RCC 7860 (cell line): ENCODE results near the gene FRMD4A.

Experiments
- DNase-seq: peaks from one replicate; pipeline ENCODE4 v3.0.0-alpha.2; 2015; ENCODE audit warnings: low spot score
- FAIRE-seq: peaks from 2 replicates; lab custom pipeline; 2012; peaks lifted over from hg19 to GRCh38; lab: Jason Lieb, UNC

Gene FRMD4A

GRCh38 chr10:14330388-14331061 lies at the start of gene FRMD4A:
Gene FRMD4A (minus strand): TSS chr10:14330924.
- FAIRE-seq (peak; percentile 80), DNase-seq (peak; percentile 47)

- FAIRE-seq (no peak), DNase-seq (no peak)
These were observed 49.0 kb upstream of the FRMD4A start for GRCh38 chr10:14379556-14380280.

- DNase-seq: no peak
These were observed 47.8 kb upstream of the FRMD4A start for GRCh38 chr10:14378387-14378960.

GRCh38 chr10:14377591-14378175 lies 47.0 kb upstream of the FRMD4A start:
- no peak for DNase-seq
- no peak for FAIRE-seq

More at GRCh38 chr10:14378387-14378960, 47.8 kb upstream of the FRMD4A start:
- FAIRE-seq: no peak

DNA sequence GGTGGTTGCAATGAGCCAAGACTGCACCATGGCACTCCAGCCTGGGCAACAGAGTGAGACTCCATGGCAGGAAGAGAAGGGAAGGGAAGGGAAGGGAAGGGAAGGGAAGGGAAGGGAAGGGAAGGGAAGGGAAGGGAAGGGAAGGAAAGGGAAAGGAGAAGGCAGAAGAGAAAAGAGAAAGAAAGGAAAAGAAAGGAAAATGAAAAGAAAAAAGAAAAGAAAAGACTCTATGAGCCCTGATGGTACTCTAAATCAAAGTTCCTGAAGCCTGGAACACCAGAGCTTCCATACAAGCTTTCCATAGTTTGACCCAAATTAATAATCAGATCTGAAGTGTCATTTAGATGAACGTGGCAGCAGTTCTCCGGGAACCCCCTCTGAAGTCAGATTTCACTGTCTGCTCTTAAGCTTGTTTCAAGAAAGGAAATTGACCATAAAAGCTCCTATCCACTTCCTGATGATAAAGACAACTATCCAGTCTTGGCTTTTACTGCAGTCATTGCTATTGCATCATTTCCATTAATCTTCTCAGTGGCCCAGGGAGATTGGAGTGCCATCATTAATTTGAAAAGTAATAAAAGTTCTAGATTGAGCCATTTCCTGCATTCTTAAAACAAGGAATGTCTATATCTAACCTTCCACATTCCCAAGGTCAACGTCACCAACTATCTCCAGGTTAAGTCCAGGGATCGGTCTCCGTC lies 44.2 kb upstream of the FRMD4A start:
- DNase-seq: no peak
- FAIRE-seq: no peak

GRCh38 chr10:14372606-14373005 lies 41.9 kb upstream of the FRMD4A start:
- FAIRE-seq (no peak), DNase-seq (no peak)

GRCh38 chr10:14371581-14371980 lies 40.9 kb upstream of the FRMD4A start:
- DNase-seq (no peak), FAIRE-seq (no peak)

DNA sequence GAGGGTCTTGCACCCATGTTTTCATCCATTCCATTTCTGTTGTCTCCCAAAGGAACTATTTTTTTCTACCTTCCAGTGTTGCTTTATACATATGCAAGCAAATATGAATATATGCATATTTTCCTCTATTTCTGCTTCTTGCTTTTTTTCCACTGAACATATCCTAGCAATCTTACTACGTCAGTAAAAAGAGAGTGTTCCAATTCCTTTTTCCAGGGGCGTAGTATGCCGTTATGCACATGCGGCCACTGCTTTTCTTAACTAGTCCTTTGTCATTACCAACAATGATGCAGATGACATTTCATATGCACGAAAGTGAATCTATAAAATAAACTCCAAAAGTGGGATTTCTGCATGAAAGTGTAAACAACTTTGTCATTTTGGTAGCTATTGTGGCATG lies 40.2 kb upstream of the FRMD4A start:
- FAIRE-seq (no peak), DNase-seq (no peak)

DNA sequence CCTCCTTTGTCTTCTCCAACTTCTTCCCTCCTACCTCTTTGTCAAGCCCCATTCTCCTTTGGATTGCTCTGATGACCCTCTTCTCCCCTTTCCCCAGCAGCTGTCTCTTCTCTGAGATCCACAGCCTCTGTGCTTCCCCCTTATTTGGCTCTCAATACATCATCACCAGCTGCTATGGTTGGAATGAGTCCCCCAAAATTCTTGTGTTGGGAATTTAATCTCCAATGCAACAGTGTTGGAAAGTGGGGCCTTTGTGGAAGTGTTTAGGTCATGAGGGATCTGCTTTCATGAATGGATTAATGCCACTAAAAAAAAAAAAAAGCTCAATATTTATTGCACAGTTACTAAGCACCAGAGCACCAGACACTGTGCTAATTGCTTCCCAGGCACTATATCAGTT lies 39.2 kb upstream of the FRMD4A start:
- no peak for FAIRE-seq
- DNase-seq: no peak

GRCh38 chr10:14366760-14367159 lies 36.0 kb upstream of the FRMD4A start:
- FAIRE-seq (no peak), DNase-seq (no peak)

- DNase-seq (no peak), FAIRE-seq (no peak)
These were observed 34.5 kb upstream of the FRMD4A start for GRCh38 chr10:14365266-14365665.

DNA sequence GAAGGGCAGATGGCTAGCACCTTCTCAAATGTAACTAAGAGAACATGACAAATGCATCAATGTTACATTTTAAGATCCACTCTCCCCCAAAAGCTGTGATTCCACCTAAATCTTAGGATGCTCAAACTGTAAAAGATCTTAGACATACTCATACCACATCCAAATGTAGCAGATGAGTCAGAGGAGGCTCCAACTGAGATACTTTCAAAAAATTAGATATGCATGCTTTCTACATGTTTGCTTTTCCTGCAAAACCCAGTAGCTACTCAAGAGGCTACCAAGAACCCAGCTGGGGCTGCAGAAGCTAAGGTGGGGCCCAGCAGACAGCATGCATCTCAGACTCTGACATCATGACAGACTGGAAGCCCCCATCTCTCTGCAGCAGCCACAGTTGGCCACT lies 31.4 kb upstream of the FRMD4A start:
- DNase-seq (no peak), FAIRE-seq (no peak)

GRCh38 chr10:14360961-14361360 lies 30.2 kb upstream of the FRMD4A start:
- no peak for FAIRE-seq

GRCh38 chr10:14360515-14360914 lies 29.8 kb upstream of the FRMD4A start:
- FAIRE-seq (no peak), DNase-seq (no peak)

More at GRCh38 chr10:14360961-14361360, 30.2 kb upstream of the FRMD4A start:
- DNase-seq: no peak

DNA sequence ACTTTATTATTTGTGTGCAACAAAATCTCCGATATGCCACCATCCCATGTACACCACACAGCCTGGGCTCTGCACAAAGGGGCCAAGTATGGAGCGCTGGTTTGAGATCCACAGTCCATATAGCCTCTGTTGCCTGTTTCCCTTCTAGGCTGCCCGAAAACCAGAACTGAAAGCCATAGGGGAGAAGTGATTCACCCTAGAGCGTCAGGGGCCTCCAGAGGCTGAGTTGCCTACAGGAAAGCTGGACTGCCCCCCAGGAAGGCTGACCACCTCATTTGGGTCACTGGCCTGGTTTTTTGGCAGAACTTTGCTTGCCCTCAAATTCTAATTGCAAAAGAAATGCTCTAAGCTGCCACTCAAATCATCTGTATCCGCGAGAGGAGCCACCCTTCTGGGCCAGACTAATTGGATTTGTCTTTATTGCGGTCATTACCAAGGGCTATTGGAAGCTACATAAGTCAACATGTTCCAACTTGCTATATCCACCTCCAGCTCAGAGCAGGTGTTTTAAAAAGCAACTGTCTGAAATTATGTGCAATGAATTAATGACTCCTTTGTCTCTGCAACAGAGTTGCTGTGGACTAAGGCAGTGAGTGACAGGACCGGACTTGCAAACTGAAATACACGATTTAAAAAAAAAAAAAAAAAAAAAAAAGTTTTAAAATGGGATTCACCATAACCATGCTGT lies 28.3 kb upstream of the FRMD4A start:
- no peak for FAIRE-seq
- DNase-seq: no peak

- DNase-seq (peak; percentile 57), FAIRE-seq (peak; percentile 89)
These were observed 26.2 kb upstream of the FRMD4A start for GRCh38 chr10:14356921-14357320.

DNA sequence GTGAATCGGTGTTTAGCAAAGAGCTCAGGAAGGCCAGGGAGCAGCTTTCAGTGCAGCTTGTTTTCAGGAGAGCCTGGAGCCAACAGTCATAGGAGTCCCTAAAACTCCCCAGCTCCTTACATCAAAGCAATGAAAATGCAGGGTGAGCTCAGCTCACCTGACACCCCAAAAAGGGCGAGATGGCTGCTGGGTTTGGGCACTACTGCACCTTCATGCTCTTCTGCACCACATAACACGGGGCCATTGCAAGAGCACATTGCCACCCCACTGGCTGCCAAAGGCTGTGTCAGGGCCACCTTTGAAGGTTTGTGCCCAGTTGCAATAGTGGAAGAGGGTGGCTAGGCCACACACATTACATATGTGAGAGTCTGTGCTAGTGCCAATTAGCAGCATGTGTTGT lies 25.0 kb upstream of the FRMD4A start:
- no peak for DNase-seq
- no peak for FAIRE-seq

GRCh38 chr10:14353291-14353913 lies 22.7 kb upstream of the FRMD4A start:
- FAIRE-seq (no peak), DNase-seq (no peak)

GRCh38 chr10:14350006-14350405 lies 19.3 kb upstream of the FRMD4A start:
- no peak for FAIRE-seq
- DNase-seq: no peak

- DNase-seq (no peak), FAIRE-seq (no peak)
These were observed 18.4 kb upstream of the FRMD4A start for GRCh38 chr10:14349081-14349480.
